HCT116 (cell line): Measurements from ENCODE around the gene LKAAEAR1. TPM values are rescaled to one million over a fixed set of nuclear protein-coding genes. Genes with fewer than 3 reads are reported as not detected.

Source experiments
- ATAC-seq: fragments of 200-7000 bp; cut with Tn5 transposase; 2 replicates; pipeline ENCODE4 v1.9.1; 2020; ENCODE audit warnings: mild to moderate bottlenecking, moderate library complexity
- BruUV-seq: library from RNA; stranded (reverse); fragments of 400-500 nt; replicated peaks from 2 replicates; lab custom pipeline; 2021; lab: Mats Ljungman, UMichigan
- CTCF ChIA-PET: fragments of 300-600 bp; sonication (Branson Sonifier 250); formaldehyde crosslinking; loops from one replicate; lab custom pipeline; 2021; ENCODE audit warnings: antibody characterized with exemption; lab: Charles Lee
- POLR2A ChIA-PET: fragments of 300-600, 350-600 bp; sonication (Branson Sonifier 250); formaldehyde crosslinking; loops from one replicate; lab custom pipeline; 2021; ENCODE audit warnings: antibody characterized with exemption; lab: Charles Lee
- RAD21 ChIA-PET, 2 experiments: fragments of 300-600 bp; sonication (Branson Sonifier 250); formaldehyde crosslinking; loops; one replicate each; lab custom pipeline; 2023; ENCODE audit warnings: low total read pairs in 2 of 2; ENCODE audit not compliant: uncharacterized antibody in 2 of 2, unreplicated experiment in 2 of 2, low non-redundant PET in 1 of 2; lab: Charles Lee
- DNase-seq: peaks from one replicate; pipeline ENCODE4 v3.0.0-alpha.2; 2010; ENCODE audit warnings: low read depth, low spot score
- H2AFZ ChIP-seq: fragments of 200-600 bp; shearing (Covaris generic), sonication (generic); 2 replicates; pipeline ENCODE4 v1.6.1; 2017; ENCODE audit warnings: low read depth, mixed run types, mixed read lengths, antibody characterized with exemption, low read length; ENCODE audit not compliant: poor library complexity, severe bottlenecking
- H3K27ac ChIP-seq: 2 replicates; pipeline ENCODE4 v1.5.1; 2012; ENCODE audit warnings: low read depth, low read length
- H3K27me3 ChIP-seq: fragments of 200-600 bp; sonication (generic); 2 replicates; pipeline ENCODE4 v1.6.1; 2016; ENCODE audit warnings: mixed run types, low read length, mixed read lengths; ENCODE audit not compliant: insufficient read depth
- H3K36me3 ChIP-seq, 2 experiments: fragments of 200-500 bp in 1 of 2; fragments of 200-600 bp in 1 of 2; sonication (Bioruptor generic) in 1 of 2; sonication (generic) in 1 of 2; 2 replicates each; pipeline versions ENCODE4 v1.5.1 to v1.6.1; 2014 to 2016; ENCODE audit warnings: low read length in 2 of 2, inconsistent platforms in 1 of 2, mixed read lengths in 1 of 2, mixed run types in 1 of 2; ENCODE audit not compliant: insufficient read depth in 2 of 2, control insufficient read depth in 1 of 2
- H3K4me1 ChIP-seq, 2 experiments: fragments of 200-600 bp in 1 of 2; sonication (generic) in 1 of 2; 2 replicates each; pipeline versions ENCODE4 v1.5.1 to v1.6.1; 2012 to 2017; ENCODE audit warnings: low read length in 2 of 2, inconsistent platforms in 1 of 2, mild to moderate bottlenecking in 1 of 2, mixed read lengths in 1 of 2, mixed run types in 1 of 2, moderate library complexity in 1 of 2; ENCODE audit not compliant: insufficient read depth in 2 of 2, control insufficient read depth in 1 of 2
- H3K4me2 ChIP-seq: fragments of 200-600 bp; sonication (generic); 2 replicates; pipeline ENCODE4 v1.6.1; 2017; ENCODE audit warnings: mixed run types, low read length, mixed read lengths
- H3K4me3 ChIP-seq, 2 experiments: fragments of 200-600 bp in 1 of 2; sonication (generic) in 1 of 2; replicated peaks in 1 of 2; 2 replicates each; pipeline ENCODE4 v1.5.1; 2011 to 2016; ENCODE audit warnings: low read length in 2 of 2, control low read depth in 1 of 2, low read depth in 1 of 2, mild to moderate bottlenecking in 1 of 2, mixed read lengths in 1 of 2, mixed run types in 1 of 2
- H3K79me2 ChIP-seq: fragments of 200-600 bp; sonication (generic); 2 replicates; pipeline ENCODE4 v1.6.1; 2017; ENCODE audit warnings: mild to moderate bottlenecking, mixed run types, low read length, moderate library complexity, mixed read lengths; ENCODE audit not compliant: insufficient read depth
- H3K9ac ChIP-seq: fragments of 200-600 bp; sonication (generic); 2 replicates; pipeline ENCODE4 v1.6.1; 2016; ENCODE audit warnings: low read length, mixed read lengths
- H3K9me2 ChIP-seq: fragments of 200-600 bp; sonication (generic), shearing (Covaris generic); 2 replicates; pipeline ENCODE4 v1.6.1; 2017; ENCODE audit warnings: mixed run types, mild to moderate bottlenecking, moderate library complexity; ENCODE audit not compliant: insufficient read depth
- H3K9me3 ChIP-seq, 2 experiments: fragments of 200-500 bp in 1 of 2; fragments of 200-600 bp in 1 of 2; sonication (Bioruptor generic) in 1 of 2; sonication (generic) in 1 of 2; 2 replicates each; pipeline ENCODE4 v1.6.1; 2014 to 2017; ENCODE audit warnings: low read length in 2 of 2, mixed read lengths in 2 of 2, inconsistent platforms in 1 of 2, low read depth in 1 of 2, mild to moderate bottlenecking in 1 of 2, mixed run types in 1 of 2, moderate library complexity in 1 of 2; ENCODE audit not compliant: control insufficient read depth in 1 of 2, insufficient read depth in 1 of 2
- H4K20me1 ChIP-seq: fragments of 200-600 bp; sonication (generic), shearing (Covaris generic); 2 replicates; pipeline ENCODE4 v1.6.1; 2017; ENCODE audit warnings: mixed run types, mild to moderate bottlenecking, moderate library complexity; ENCODE audit not compliant: insufficient read depth
- CBX3 ChIP-seq: IDR thresholded peaks from 2 replicates; pipeline ENCODE4 v1.6.1; 2012; ENCODE audit warnings: low read depth
- CEBPB ChIP-seq: IDR thresholded peaks from 2 replicates; pipeline ENCODE4 v1.6.1; 2012; ENCODE audit warnings: low read depth
- ELF1 ChIP-seq: IDR thresholded peaks from 2 replicates; pipeline ENCODE4 v1.6.1; 2012; ENCODE audit warnings: low read depth, borderline replicate concordance
- EZH2 ChIP-seq: fragments of 200-600 bp; sonication (generic); IDR thresholded peaks from 2 replicates; pipeline ENCODE4 v1.6.1; 2017; ENCODE audit warnings: antibody characterized with exemption, mixed run types
- JUND ChIP-seq: IDR thresholded peaks from 2 replicates; pipeline ENCODE4 v1.6.1; 2012
- POLR2A ChIP-seq: IDR thresholded peaks from 2 replicates; pipeline ENCODE4 v1.7.0; 2011; ENCODE audit warnings: borderline replicate concordance; ENCODE audit not compliant: insufficient read depth, insufficient read length; ENCODE audit errors: extremely low read depth
- POLR2AphosphoS5 ChIP-seq: IDR thresholded peaks from 2 replicates; pipeline ENCODE4 v1.6.1; 2011; ENCODE audit warnings: mild to moderate bottlenecking, low read depth, low read length, moderate library complexity
- SP1 ChIP-seq: IDR thresholded peaks from 2 replicates; pipeline ENCODE4 v1.6.1; 2012; ENCODE audit warnings: low read depth
- SRF ChIP-seq: IDR thresholded peaks from 2 replicates; pipeline ENCODE4 v1.6.1; 2012; ENCODE audit warnings: low read depth
- TCF7L2 ChIP-seq: IDR thresholded peaks from 2 replicates; pipeline ENCODE4 v1.7.0; 2011; ENCODE audit warnings: borderline replicate concordance, inconsistent platforms; ENCODE audit not compliant: insufficient read depth, insufficient read length; ENCODE audit errors: extremely low read depth
- ZNF274 ChIP-seq: fragments of 200-500 bp; sonication (Bioruptor generic); IDR thresholded peaks from 2 replicates; pipeline ENCODE4 v1.6.1; 2014; ENCODE audit warnings: mild to moderate bottlenecking, low read depth, low read length, inconsistent platforms
- intact Hi-C: fragments of 100-400 bp; cut with micrococcal nuclease; formaldehyde crosslinking; loops from 2 replicates; pipeline ENCODE4 v1.10.0; 2022
- total RNA-seq: library from RNA; stranded (reverse); gene quantifications from one replicate; pipeline ENCODE4 v1.2.1, GENCODE V29; 2021; ENCODE audit not compliant: unreplicated experiment
- TF ChIP-seq, protein P1 (sequence below), 3 experiments: fragments of 200-600 bp in 1 of 3; sonication (generic) in 1 of 3; IDR thresholded peaks in 2 of 3; conservative IDR thresholded peaks in 1 of 3; 2 replicates each; pipeline ENCODE4 v1.5.1; 2012 to 2017; ENCODE audit warnings: low read depth in 2 of 3, low read length in 2 of 3, antibody characterized with exemption in 1 of 3, borderline replicate concordance in 1 of 3, control low read depth in 1 of 3, mild to moderate bottlenecking in 1 of 3, mixed read lengths in 1 of 3, mixed run types in 1 of 3, moderate library complexity in 1 of 3; ENCODE audit not compliant: insufficient read depth in 1 of 3

The LKAAEAR1 gene
- total RNA-seq, 1 experiment from 2014 or later: not detected

DNA sequence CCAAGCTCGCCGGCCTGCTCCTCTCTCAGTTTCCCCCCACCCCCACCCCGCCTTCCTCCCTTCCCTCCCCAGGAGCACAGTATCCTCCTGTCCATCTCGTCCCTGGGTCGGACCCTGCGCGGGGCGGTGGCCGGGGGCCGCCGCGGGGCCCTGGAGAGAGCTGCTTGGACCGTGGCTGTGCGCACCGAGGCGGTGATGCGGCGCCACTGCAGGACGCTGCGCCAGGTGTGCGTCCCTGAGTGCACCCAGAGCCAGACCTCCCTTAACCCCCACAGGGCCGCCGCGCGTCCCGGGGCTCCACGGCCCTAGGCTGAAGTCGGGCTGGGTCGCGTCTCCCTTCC lies 46.0 kb downstream of the LKAAEAR1 start:
- no peaks in the 10 kb centered on the region for H4K20me1 ChIP-seq
- no peaks in the 10 kb centered on the region for H3K9me3 ChIP-seq
- no peak overlapping the region for H2AFZ ChIP-seq
- peak overlapping the region; percentile 63 for H3K9ac ChIP-seq
- H3K4me2 ChIP-seq: peak overlapping the region; percentile 96
- intact Hi-C loops: no loop called here
- DNase-seq: peak; percentile 13
- H3K79me2 ChIP-seq: no peaks in the 10 kb centered on the region
- no peaks in the 10 kb centered on the region for H3K27me3 ChIP-seq
- H3K4me1 ChIP-seq: peaks cover 3 to 21% of the 10 kb centered on the region in 2 experiments
- peak overlapping the region; percentile 43 to 65; a peak in 3 of 4 replicates for H3K4me3 ChIP-seq
- ATAC-seq: peak; percentile 64
- no peaks in the 10 kb centered on the region; a peak in 1 of 4 replicates for H3K36me3 ChIP-seq
- no peak for TF ChIP-seq CEBPB
- no peak for TF ChIP-seq TCF7L2
- no peak for TF ChIP-seq ELF1
- TF ChIP-seq SRF: no peak
- no peak for TF ChIP-seq EZH2
- TF ChIP-seq POLR2AphosphoS5: no peak
- no peak for TF ChIP-seq CBX3
- no peak for TF ChIP-seq POLR2A
- TF ChIP-seq ZNF274: no peak
- no peak for TF ChIP-seq JUND
- TF ChIP-seq, protein P1, sequence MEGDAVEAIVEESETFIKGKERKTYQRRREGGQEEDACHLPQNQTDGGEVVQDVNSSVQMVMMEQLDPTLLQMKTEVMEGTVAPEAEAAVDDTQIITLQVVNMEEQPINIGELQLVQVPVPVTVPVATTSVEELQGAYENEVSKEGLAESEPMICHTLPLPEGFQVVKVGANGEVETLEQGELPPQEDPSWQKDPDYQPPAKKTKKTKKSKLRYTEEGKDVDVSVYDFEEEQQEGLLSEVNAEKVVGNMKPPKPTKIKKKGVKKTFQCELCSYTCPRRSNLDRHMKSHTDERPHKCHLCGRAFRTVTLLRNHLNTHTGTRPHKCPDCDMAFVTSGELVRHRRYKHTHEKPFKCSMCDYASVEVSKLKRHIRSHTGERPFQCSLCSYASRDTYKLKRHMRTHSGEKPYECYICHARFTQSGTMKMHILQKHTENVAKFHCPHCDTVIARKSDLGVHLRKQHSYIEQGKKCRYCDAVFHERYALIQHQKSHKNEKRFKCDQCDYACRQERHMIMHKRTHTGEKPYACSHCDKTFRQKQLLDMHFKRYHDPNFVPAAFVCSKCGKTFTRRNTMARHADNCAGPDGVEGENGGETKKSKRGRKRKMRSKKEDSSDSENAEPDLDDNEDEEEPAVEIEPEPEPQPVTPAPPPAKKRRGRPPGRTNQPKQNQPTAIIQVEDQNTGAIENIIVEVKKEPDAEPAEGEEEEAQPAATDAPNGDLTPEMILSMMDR (IDR thresholded peaks at IDR 0.05 in 2 of 3, conservative IDR thresholded peaks at IDR 0.05 in 1 of 3; ENCODE audit: borderline replicate concordance in 1 of 3, insufficient read depth in 1 of 3, low read depth in 2 of 3, low read length in 2 of 3): no peak
- TF ChIP-seq SP1: no peak
- BruUV-seq: no TSS peak
- POLR2A ChIA-PET: interaction anchor here (0.6 to 1.6 kb wide), 5 partner anchors 8 to 173 kb away, joined by 3 to 6 read pairs (median 3); partner anchors contain the start of genes PRPF6, TCEA2 and TPD52L2
- H3K27ac ChIP-seq: peak overlapping the region; percentile 92
- RAD21 ChIA-PET: interaction anchor here (0.5 to 1.0 kb wide), 4 partner anchors 17 to 500 kb away, joined by 3 to 6 read pairs (median 4); partner anchors contain the start of gene TCEA2 (in 1 of the 2)
- no peaks in the 10 kb centered on the region for H3K9me2 ChIP-seq
- CTCF ChIA-PET: interaction anchor here (0.5 to 5.1 kb wide), 12 partner anchors 12 to 568 kb away, joined by 3 to 35 read pairs (median 7); partner anchors contain the start of genes PRPF6 and TCEA2
